PC-3 (cell line): ENCODE data around the gene NELFA. TPM values are rescaled to one million over a fixed set of nuclear protein-coding genes. Genes with fewer than 3 reads are reported as not detected.

Source experiments
- ATAC-seq: fragments of 200-7000 bp; cut with Tn5 transposase; 2 replicates; pipeline ENCODE4 v1.9.1; 2020; ENCODE audit warnings: mild to moderate bottlenecking, moderate library complexity
- BruUV-seq: library from RNA; stranded (reverse); fragments of 400-500 nt; replicated peaks from 2 replicates; lab custom pipeline; 2021; lab: Mats Ljungman, UMichigan
- CTCF ChIA-PET: fragments of 300-600 bp; sonication (Branson Sonifier 250); formaldehyde crosslinking; loops from one replicate; lab custom pipeline; 2022; ENCODE audit warnings: antibody characterized with exemption; lab: Charles Lee
- POLR2A ChIA-PET: fragments of 300-600 bp; sonication (Branson Sonifier 250); formaldehyde crosslinking; loops from one replicate; lab custom pipeline; 2022; ENCODE audit warnings: antibody characterized with exemption; ENCODE audit not compliant: unreplicated experiment; lab: Charles Lee
- DNase-seq: peaks from one replicate; pipeline ENCODE4 v3.0.0-alpha.2; 2015
- H2AFZ ChIP-seq: fragments of 300-600 bp; sonication (generic); 2 replicates; pipeline ENCODE4 v1.6.0; 2016; ENCODE audit warnings: antibody characterized with exemption, low read length
- H3F3A ChIP-seq: fragments of 300-600 bp; sonication (generic); one replicate; pipeline ENCODE4 v1.6.0; 2017; ENCODE audit warnings: antibody characterized with exemption, low read length, control low read depth, mild to moderate bottlenecking; ENCODE audit not compliant: unreplicated experiment
- H3K27ac ChIP-seq: fragments of 300-600 bp; sonication (generic); 2 replicates; pipeline ENCODE4 v1.5.1; 2016; ENCODE audit warnings: mild to moderate bottlenecking, low read length
- H3K27me3 ChIP-seq: fragments of 300-600 bp; sonication (generic); 2 replicates; pipeline ENCODE4 v1.6.1; 2016; ENCODE audit warnings: low read length, mixed read lengths
- H3K36me3 ChIP-seq: fragments of 300-600 bp; sonication (generic); 2 replicates; pipeline ENCODE4 v1.6.1; 2016; ENCODE audit warnings: low read depth, mixed run types, low read length, mixed read lengths
- H3K4me1 ChIP-seq: fragments of 300-600 bp; sonication (generic); 2 replicates; pipeline ENCODE4 v1.5.1; 2016; ENCODE audit warnings: low read length; ENCODE audit not compliant: insufficient read depth
- H3K4me2 ChIP-seq: fragments of 300-600 bp; sonication (generic); 2 replicates; pipeline ENCODE4 v1.6.0; 2016; ENCODE audit warnings: low read length
- H3K4me3 ChIP-seq: fragments of 300-600 bp; sonication (generic); 2 replicates; pipeline ENCODE4 v1.5.1; 2016; ENCODE audit warnings: mild to moderate bottlenecking, low read length, mixed read lengths
- H3K79me2 ChIP-seq: fragments of 300-600 bp; sonication (generic); 2 replicates; pipeline ENCODE4 v1.6.1; 2017; ENCODE audit warnings: low read length, mixed read lengths
- H3K9ac ChIP-seq: fragments of 300-600 bp; sonication (generic); 2 replicates; pipeline ENCODE4 v1.6.0; 2016; ENCODE audit warnings: mild to moderate bottlenecking, low read length
- H3K9me2 ChIP-seq: fragments of 300-600 bp; sonication (generic); replicated peaks from 2 replicates; pipeline ENCODE4 v1.6.1; 2016; ENCODE audit warnings: mixed run types, low read length, mixed read lengths
- H3K9me3 ChIP-seq: fragments of 300-600 bp; sonication (generic); 2 replicates; pipeline ENCODE4 v1.6.1; 2016; ENCODE audit warnings: low read length, mixed read lengths
- H4K20me1 ChIP-seq: fragments of 300-600 bp; sonication (generic); 2 replicates; pipeline ENCODE4 v1.6.1; 2016; ENCODE audit warnings: low read length, mixed read lengths
- EZH2 ChIP-seq: fragments of 300-600 bp; sonication (generic); IDR thresholded peaks from one replicate; pipeline ENCODE4 v1.6.1; 2017; ENCODE audit warnings: antibody characterized with exemption, mild to moderate bottlenecking, low read length; ENCODE audit not compliant: unreplicated experiment
- intact Hi-C: fragments of 100-400 bp; cut with micrococcal nuclease; formaldehyde crosslinking; loops from 2 replicates; pipeline ENCODE4 v1.9.0; 2023
- microRNA-seq: library from miRNA; unstranded; fragments of <30 nt; microRNA quantifications from one replicate; pipeline ENCODE4 v1.1.0, GENCODE V29; 2020; ENCODE audit not compliant: unreplicated experiment
- total RNA-seq: library from RNA; depleted of rRNA; stranded (reverse); fragments of >200 nt; gene quantifications from 2 replicates; pipeline ENCODE4 v1.2.3, GENCODE V29; 2014; rRNA removed
- TF ChIP-seq, protein P1 (sequence below): fragments of 300-600 bp; sonication (generic); conservative IDR thresholded peaks from 2 replicates; pipeline ENCODE4 v1.5.1; 2017; ENCODE audit warnings: antibody characterized with exemption, low read depth, mild to moderate bottlenecking, low read length

Gene NELFA
- total RNA-seq, 1 experiment from 2014 or later, result 30.0 TPM

DNA sequence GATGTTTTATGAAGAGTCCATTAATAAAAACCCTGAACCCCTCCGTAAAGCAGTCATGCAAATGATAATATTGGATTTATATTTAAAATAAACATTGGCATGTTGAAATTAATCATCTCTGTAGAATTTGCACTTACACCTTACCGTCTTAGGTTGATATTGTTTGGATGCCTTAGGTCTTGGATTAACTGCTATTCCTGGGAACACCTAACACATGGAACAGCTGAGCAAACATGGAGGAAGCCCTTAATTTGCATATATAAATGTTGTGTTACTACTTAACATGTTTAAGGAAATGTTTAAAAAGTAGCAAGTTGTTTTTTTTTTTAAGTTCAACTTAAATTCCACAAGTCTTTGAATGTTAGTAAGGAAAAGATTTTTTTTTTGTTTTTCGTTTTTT lies 75.1 kb downstream of the NELFA start:
- peaks cover under 1% of the 10 kb centered on the region for H3F3A ChIP-seq
- H3K4me3 ChIP-seq, result no peak overlapping the region
- no peak overlapping the region for H3K4me2 ChIP-seq
- peaks cover 11% of the 10 kb centered on the region; the same call in 1 of the 2 replicates for H3K36me3 ChIP-seq
- no peak for DNase-seq
- H4K20me1 ChIP-seq, result no peaks in the 10 kb centered on the region
- ATAC-seq, result no peak
- H3K9me2 ChIP-seq, result no peaks in the 10 kb centered on the region
- ChIA-PET CTCF (no interaction called here), POLR2A (no interaction called here)
- no TSS peak for BruUV-seq
- no peak overlapping the region for H3K9ac ChIP-seq
- no peaks in the 10 kb centered on the region for H3K79me2 ChIP-seq
- no peak overlapping the region for H3K27ac ChIP-seq
- H3K9me3 ChIP-seq, result no peaks in the 10 kb centered on the region
- no peak overlapping the region for H2AFZ ChIP-seq
- peaks cover 1% of the 10 kb centered on the region for H3K4me1 ChIP-seq
- TF ChIP-seq, protein P1, sequence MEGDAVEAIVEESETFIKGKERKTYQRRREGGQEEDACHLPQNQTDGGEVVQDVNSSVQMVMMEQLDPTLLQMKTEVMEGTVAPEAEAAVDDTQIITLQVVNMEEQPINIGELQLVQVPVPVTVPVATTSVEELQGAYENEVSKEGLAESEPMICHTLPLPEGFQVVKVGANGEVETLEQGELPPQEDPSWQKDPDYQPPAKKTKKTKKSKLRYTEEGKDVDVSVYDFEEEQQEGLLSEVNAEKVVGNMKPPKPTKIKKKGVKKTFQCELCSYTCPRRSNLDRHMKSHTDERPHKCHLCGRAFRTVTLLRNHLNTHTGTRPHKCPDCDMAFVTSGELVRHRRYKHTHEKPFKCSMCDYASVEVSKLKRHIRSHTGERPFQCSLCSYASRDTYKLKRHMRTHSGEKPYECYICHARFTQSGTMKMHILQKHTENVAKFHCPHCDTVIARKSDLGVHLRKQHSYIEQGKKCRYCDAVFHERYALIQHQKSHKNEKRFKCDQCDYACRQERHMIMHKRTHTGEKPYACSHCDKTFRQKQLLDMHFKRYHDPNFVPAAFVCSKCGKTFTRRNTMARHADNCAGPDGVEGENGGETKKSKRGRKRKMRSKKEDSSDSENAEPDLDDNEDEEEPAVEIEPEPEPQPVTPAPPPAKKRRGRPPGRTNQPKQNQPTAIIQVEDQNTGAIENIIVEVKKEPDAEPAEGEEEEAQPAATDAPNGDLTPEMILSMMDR, result no peak
- intact Hi-C loops, result no loop called here
- no peaks in the 10 kb centered on the region for H3K27me3 ChIP-seq

GRCh38 chr4:1932736-1933135 lies 76.0 kb downstream of the NELFA start:
- 0 out of 2 replicates have a peak, but pooled peaks cover 3% of the 10 kb centered on the region for H4K20me1 ChIP-seq
- no peaks in the 10 kb centered on the region for H3K9me2 ChIP-seq
- H3K27ac ChIP-seq, result no peak overlapping the region
- no peak overlapping the region for H3K4me2 ChIP-seq
- H3K4me1 ChIP-seq, result no peaks in the 10 kb centered on the region
- no peaks in the 10 kb centered on the region for H3F3A ChIP-seq
- no peaks in the 10 kb centered on the region for H3K9me3 ChIP-seq
- H2AFZ ChIP-seq, result no peak overlapping the region
- BruUV-seq, result no TSS peak
- no peak for TF ChIP-seq EZH2
- TF ChIP-seq, protein P1, result no peak
- CTCF ChIA-PET, result no interaction called here
- H3K79me2 ChIP-seq, result 0 out of 2 replicates have a peak, but pooled peaks cover 4% of the 10 kb centered on the region
- no peak overlapping the region for H3K9ac ChIP-seq
- peaks cover 8% of the 10 kb centered on the region; the same call in 1 of the 2 replicates for H3K36me3 ChIP-seq
- no peaks in the 10 kb centered on the region for H3K27me3 ChIP-seq
- POLR2A ChIA-PET, result no interaction called here
- ATAC-seq (no peak), DNase-seq (no peak)
- no peak overlapping the region for H3K4me3 ChIP-seq
- intact Hi-C loops, result no loop called here

Small RNA genes lying within 50 kb of the gene (microRNA-seq; reads per million reads assigned to microRNA genes)
- gene MIR943, result 2.5 reads per million, percentile 2 among the genes with 10 or more reads in this experiment

Other genes with a start within 250 kb of the NELFA start
- 0.11 and 0.86 TPM in 2 replicates for gene FGFR3, start 215.7 kb downstream of the NELFA start, total RNA-seq
- gene LETM1, start 152.8 kb downstream of the NELFA start, total RNA-seq, result 86.3 and 129 TPM in 2 replicates
- 69.0 and 87.1 TPM in 2 replicates for gene NSD2, start 137.6 kb downstream of the NELFA start, total RNA-seq
- gene NAT8L, start 50.4 kb upstream of the NELFA start, total RNA-seq, result 1.6 and 2.0 TPM in 2 replicates
- gene HAUS3, start 233.1 kb upstream of the NELFA start, total RNA-seq, result 6.2 and 9.5 TPM in 2 replicates
- gene POLN, start 233.1 kb upstream of the NELFA start, total RNA-seq, result 0.26 and 1.5 TPM in 2 replicates